ENCODE results near the gene ZNF608. TPM values are rescaled to one million over a fixed set of nuclear protein-coding genes. Genes with fewer than 3 reads are reported as not detected.
A peak's percentile ranks its signal among the peaks of the same experiment; 100 is the strongest.

ZNF608 gene
- polyA plus RNA-seq: 6.4 TPM

DNA sequence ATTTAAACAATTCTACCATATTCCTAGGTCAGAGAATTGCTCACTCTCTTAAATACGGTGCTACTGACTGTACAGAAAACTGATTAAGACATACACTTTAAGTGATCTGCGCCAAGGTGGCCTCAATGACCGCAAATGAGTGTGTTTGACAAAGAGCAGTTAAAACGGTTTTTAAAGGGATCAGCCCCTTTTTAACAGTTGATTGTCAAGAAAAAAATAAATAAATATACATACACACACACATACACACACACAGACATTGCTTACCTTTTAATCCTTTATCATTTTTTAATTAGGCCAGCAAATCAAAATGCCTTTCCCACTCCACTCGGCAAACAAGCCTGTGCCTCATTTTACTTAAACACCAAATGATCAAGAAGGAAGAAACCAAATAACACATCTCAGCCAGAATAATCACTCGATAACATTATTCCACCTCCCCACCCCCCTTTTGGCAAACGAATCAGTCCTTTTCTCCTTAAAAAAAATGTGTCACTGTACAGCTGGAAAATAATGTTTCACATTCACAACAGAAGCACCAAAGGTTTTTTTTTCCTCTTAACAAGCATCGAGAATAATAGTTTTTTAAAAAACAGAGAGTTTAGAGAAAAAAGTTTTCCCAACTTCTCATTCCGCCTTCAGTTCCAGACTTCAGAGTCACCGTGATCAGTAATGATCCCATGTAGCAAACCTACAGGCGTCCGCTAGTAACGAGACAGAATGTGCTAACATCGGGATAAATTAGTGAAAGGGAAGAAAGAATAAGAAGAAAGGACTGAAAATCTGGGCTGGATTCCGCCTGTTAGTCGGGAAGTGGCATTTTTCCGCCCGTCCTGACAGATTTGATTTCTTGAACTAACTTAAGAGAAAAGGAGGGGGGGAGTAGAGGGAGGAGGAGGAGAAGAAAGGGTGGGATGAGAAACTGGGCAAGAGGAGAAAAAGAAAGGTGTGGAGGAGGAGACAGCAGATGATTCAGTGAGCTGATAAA, at the start of gene ZNF608:
Gene ZNF608 (minus strand): TSS at position 712 of the 988 bp plus-strand sequence. CDS start 1,650 bp downstream, outside the sequence.
- Mint-ChIP-seq H3K4me3 (peak within 1 kb of the TSS in 1 of 4 donors; percentile 96), H3K27ac (peak within 1 kb of the TSS in 2 of 3 donors; percentile 93 to 97), H3K9me3 (peaks cover 0 to 1% (median 0%) of the 10 kb centered on the region in 3 donors), H3K4me1 (peaks cover 12 to 36% (median 22%) of the 10 kb centered on the region in 3 donors), H3K27me3 (peaks cover 12% of the 10 kb centered on the region), H3K36me3 (no peaks in the 10 kb centered on the region)

DNA sequence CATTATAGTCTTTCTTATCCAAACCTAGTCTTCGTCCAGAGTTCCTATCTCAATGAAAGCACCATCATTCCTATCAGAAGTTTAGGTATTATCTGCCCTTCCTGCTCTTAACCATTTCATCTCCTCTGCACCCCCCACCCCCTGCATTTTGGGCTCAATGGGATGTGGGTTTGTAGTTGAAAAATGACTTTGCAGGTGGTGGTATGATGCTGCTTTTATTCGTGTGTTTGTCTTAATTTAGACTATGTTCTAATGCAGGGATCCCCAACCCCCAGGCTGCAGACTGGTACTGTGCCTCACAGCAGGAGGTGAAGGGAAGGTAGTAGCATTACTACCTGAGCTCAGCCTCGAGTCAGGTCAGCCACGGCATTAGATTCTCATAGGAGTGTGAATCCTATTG, 49.4 kb upstream of the ZNF608 start:
- Mint-ChIP-seq H3K27ac (no peak overlapping the region), H3K4me1 (peaks cover 2 to 10% (median 3%) of the 10 kb centered on the region in 3 donors), H3K36me3 (no peaks in the 10 kb centered on the region)

DNA sequence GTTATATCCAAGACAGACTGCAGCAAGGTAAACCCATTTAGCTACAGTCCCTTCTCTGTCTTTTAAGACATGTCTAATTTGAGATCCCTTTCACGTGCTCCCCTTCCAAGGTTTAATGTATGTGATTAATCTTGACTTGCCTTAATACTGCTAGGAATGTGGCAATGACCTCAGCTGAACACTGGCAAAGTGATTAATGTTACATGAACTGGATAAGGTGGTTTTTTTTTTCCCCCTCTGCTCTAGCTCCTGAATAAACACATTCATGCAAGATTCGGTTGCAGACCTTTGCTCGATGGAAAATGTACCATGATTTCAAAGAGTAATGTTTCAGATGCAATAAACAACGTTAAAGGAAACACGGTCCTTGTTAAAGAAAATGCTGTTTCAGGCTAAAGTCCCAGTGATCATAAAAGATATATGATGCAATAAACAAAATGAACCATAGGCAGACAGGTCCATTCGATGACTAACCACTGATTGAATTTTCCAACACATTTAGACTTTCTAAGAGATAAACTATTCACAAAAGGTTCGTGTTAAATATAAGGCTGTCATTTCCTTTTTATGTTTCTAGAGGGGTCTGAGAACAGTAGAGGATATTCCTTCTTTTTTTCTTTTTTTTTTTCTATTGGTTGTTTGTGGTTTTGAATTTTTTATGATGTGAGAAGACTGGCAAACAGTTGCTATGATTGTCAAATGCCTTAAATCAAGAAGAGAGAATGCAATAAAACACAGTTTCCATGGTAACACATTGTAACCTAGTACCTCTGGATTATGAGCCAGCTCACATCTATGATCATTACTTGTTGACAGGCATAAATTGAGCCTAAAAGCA, 44.7 kb upstream of the ZNF608 start:
- Mint-ChIP-seq H3K9me3 (no peaks in the 10 kb centered on the region), H3K27me3 (no peaks in the 10 kb centered on the region), H3K4me3 (no peak overlapping the region), H3K4me1 (peaks cover 2 to 10% (median 3%) of the 10 kb centered on the region in 3 donors), H3K36me3 (no peaks in the 10 kb centered on the region), H3K27ac (no peak overlapping the region)

More for the DNA sequence above, 49.4 kb upstream of the ZNF608 start:
- no peak overlapping the region for H3K4me3 Mint-ChIP-seq
- H3K9me3 Mint-ChIP-seq: no peaks in the 10 kb centered on the region
- no peaks in the 10 kb centered on the region for H3K27me3 Mint-ChIP-seq

DNA sequence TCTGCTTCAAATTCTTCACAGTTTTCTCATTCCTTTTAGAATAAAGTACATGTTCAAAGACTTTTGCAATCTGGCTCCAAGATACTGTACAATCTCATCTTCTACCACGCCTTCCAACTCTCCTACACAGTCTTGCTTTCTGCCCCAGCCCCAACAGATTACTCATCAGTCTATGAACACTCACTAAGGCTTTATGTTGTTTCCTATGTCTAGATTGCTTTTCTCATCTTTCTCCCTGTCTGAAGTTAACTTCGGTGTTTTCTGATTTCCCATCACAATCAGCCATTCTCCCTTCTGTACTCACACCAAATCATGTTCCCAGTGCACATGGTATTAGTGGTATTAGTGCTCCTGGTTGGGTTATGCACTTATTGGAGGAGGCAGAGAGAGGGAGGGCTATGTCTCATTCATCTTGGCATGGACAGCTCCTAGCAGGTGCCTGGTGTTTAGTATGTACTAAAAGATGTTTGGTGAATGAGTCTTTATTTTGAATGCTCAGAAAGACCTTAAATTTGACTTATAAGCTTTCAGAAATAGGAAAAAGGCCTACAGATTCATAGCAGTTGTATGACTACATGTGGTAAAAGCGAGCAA, 44.0 kb upstream of the ZNF608 start:
- no peak overlapping the region for H3K27ac Mint-ChIP-seq
- peaks cover 0 to 6% (median 3%) of the 10 kb centered on the region in 3 donors for H3K4me1 Mint-ChIP-seq

GRCh38 chr5:124789104-124789605, 42.7 kb upstream of the ZNF608 start:
- H3K27ac Mint-ChIP-seq: no peak overlapping the region
- no peaks in the 10 kb centered on the region for H3K36me3 Mint-ChIP-seq
- no peak overlapping the region for H3K4me3 Mint-ChIP-seq
- no peaks in the 10 kb centered on the region for H3K27me3 Mint-ChIP-seq
- H3K9me3 Mint-ChIP-seq: no peaks in the 10 kb centered on the region
- peaks cover 0 to 5% (median 3%) of the 10 kb centered on the region in 3 donors for H3K4me1 Mint-ChIP-seq

More for the DNA sequence above, 44.0 kb upstream of the ZNF608 start:
- Mint-ChIP-seq H3K36me3 (no peaks in the 10 kb centered on the region), H3K4me3 (no peak overlapping the region), H3K9me3 (no peaks in the 10 kb centered on the region), H3K27me3 (no peaks in the 10 kb centered on the region)

DNA sequence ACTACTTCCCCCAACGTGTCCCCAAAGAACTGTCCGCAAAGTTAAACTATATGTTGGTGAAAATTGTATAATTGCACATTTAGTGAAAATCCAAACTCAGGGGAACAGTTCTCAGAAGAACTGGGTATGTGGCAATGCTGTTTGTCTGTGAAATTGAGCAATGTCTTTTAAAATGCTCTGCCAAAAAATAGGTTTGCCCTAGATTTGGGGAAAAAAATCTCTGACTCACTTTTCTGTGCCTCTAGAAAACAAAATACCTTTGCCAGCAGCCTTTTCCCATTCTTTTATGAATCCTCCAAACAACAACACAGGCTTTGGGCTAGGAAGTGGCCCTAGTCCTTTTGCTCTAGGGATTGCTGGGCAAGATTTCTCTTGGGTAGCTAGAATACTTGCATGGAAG, 37.4 kb upstream of the ZNF608 start:
- Mint-ChIP-seq H3K4me3 (no peak overlapping the region), H3K4me1 (no peaks in the 10 kb centered on the region), H3K9me3 (peaks cover 0 to 4% (median 2%) of the 10 kb centered on the region in 3 donors), H3K27ac (no peak overlapping the region), H3K27me3 (no peaks in the 10 kb centered on the region), H3K36me3 (no peaks in the 10 kb centered on the region)

DNA sequence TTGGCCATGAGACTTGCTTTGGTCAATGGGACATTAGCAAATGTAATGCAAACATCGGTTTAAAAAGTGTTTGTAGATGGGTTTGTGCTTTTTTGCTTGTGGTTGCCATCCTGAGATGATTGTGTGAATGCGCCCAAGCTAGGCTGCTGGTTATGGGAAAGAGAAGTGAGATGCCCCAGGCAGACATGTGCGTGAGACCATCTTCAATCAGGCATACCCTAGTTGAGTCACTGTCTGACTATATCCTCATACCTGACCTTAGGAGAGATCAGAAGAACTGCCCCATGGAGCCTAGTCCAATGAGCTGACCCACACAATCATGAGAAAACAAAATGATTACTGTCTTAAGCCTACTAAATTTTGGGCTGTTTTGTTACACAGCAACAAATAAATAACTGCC, 36.8 kb upstream of the ZNF608 start:
- peaks cover 0 to 4% (median 2%) of the 10 kb centered on the region in 3 donors for H3K9me3 Mint-ChIP-seq
- H3K4me1 Mint-ChIP-seq: no peaks in the 10 kb centered on the region
- no peaks in the 10 kb centered on the region for H3K36me3 Mint-ChIP-seq
- no peak overlapping the region for H3K27ac Mint-ChIP-seq
- no peak overlapping the region for H3K4me3 Mint-ChIP-seq
- no peaks in the 10 kb centered on the region for H3K27me3 Mint-ChIP-seq

DNA sequence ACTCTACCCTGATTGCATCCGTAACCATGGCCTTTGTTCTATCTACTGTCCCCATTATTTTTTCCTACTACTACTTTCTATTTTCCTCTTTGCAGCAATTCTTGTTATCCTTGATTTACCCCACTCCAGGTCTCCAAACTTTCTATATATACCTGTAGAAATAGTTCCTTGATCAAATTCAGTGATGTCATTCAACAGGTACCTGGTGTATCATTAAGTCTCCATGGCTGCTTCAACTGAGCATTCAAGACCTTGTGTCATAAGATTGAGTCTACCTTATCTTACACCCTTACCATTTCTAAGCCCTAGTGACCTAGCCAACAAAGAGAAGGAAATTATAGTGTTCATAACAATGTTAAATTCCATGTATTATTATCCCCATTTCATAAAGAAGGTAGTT, 35.8 kb upstream of the ZNF608 start:
- Mint-ChIP-seq H3K9me3 (peaks cover 0 to 4% (median 2%) of the 10 kb centered on the region in 3 donors), H3K4me3 (no peak overlapping the region), H3K27ac (no peak overlapping the region), H3K27me3 (no peaks in the 10 kb centered on the region), H3K4me1 (no peaks in the 10 kb centered on the region), H3K36me3 (no peaks in the 10 kb centered on the region)

DNA sequence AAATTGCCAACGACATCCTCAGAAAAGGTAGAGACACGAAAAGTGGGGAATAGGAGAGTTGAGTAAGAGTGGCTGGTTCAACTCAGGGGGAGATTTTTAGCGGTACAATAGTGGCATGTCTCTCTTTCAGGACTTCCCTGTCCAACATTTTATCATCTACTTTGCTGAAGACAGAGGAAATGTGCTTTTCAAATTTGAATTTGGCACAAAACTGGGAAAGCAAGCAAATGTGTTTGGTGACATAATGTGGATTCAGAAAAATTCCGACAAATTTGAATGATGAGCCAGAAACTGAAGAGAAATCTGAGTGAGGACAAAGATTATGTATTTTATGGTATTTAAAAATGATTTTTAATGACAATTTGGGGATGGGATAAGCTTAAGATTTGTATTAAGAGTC, 33.6 kb upstream of the ZNF608 start:
- H3K4me1 Mint-ChIP-seq: no peaks in the 10 kb centered on the region

GRCh38 chr5:124773315-124774311, 27.2 kb upstream of the ZNF608 start:
- peaks cover 0 to 5% (median 0%) of the 10 kb centered on the region in 3 donors for H3K9me3 Mint-ChIP-seq
- no peaks in the 10 kb centered on the region for H3K36me3 Mint-ChIP-seq
- H3K27ac Mint-ChIP-seq: no peak overlapping the region
- no peaks in the 10 kb centered on the region for H3K27me3 Mint-ChIP-seq
- H3K4me3 Mint-ChIP-seq: no peak overlapping the region
- H3K4me1 Mint-ChIP-seq: no peaks in the 10 kb centered on the region

More for the DNA sequence above, 33.6 kb upstream of the ZNF608 start:
- H3K27me3 Mint-ChIP-seq: no peaks in the 10 kb centered on the region
- no peaks in the 10 kb centered on the region for H3K36me3 Mint-ChIP-seq
- H3K9me3 Mint-ChIP-seq: peaks cover 0 to 4% (median 2%) of the 10 kb centered on the region in 3 donors
- H3K4me3 Mint-ChIP-seq: no peak overlapping the region
- no peak overlapping the region for H3K27ac Mint-ChIP-seq

- no peaks in the 10 kb centered on the region for H3K36me3 Mint-ChIP-seq
- H3K27me3 Mint-ChIP-seq: no peaks in the 10 kb centered on the region
- H3K4me1 Mint-ChIP-seq: no peaks in the 10 kb centered on the region
- H3K4me3 Mint-ChIP-seq: no peak overlapping the region
- H3K27ac Mint-ChIP-seq: no peak overlapping the region
- peaks cover 0 to 5% (median 0%) of the 10 kb centered on the region in 3 donors for H3K9me3 Mint-ChIP-seq
Measured at GRCh38 chr5:124772457-124773200, 26.2 kb upstream of the ZNF608 start.

DNA sequence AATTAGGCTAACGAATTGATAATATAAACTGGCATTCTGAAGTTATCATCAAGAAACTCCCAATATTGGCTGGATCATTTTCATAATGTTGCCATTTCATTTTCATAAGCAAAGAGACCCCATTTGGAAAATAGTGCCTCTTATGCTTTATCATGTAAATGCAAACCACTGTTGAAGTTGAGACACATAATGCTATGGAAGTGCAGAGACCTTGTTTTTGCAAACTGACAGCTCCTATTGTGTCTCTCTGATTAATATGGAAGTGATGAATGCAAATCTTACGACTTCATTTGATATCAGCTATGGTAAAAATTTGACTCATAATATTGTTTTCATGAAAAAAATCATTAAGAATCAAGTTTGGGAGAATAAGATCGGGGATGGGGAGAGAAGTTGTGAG, 25.3 kb upstream of the ZNF608 start:
- H3K4me3 Mint-ChIP-seq: no peak overlapping the region
- no peaks in the 10 kb centered on the region for H3K4me1 Mint-ChIP-seq
- no peaks in the 10 kb centered on the region for H3K27me3 Mint-ChIP-seq
- H3K27ac Mint-ChIP-seq: no peak overlapping the region
- peaks cover 0 to 5% (median 0%) of the 10 kb centered on the region in 3 donors for H3K9me3 Mint-ChIP-seq
- H3K36me3 Mint-ChIP-seq: peaks cover 1% of the 10 kb centered on the region

- no peak overlapping the region for H3K27ac Mint-ChIP-seq
- H3K4me3 Mint-ChIP-seq: no peak overlapping the region
- H3K9me3 Mint-ChIP-seq: no peaks in the 10 kb centered on the region
- H3K27me3 Mint-ChIP-seq: no peaks in the 10 kb centered on the region
- peaks cover 5% of the 10 kb centered on the region for H3K36me3 Mint-ChIP-seq
- no peaks in the 10 kb centered on the region for H3K4me1 Mint-ChIP-seq
Measured at GRCh38 chr5:124764992-124765611, 18.7 kb upstream of the ZNF608 start.

Data from IgD-negative memory B cell (primary cell).